H9 (cell line): Measurements from ENCODE around the gene ABCG4. TPM values are rescaled to one million over a fixed set of nuclear protein-coding genes. Genes with fewer than 3 reads are reported as not detected.

Experiments
- DNase-seq: peaks from one replicate; pipeline ENCODE4 v3.0.0-alpha.2; 2017
- H2AFZ ChIP-seq: one replicate; pipeline ENCODE4 v1.6.1; 2013; ENCODE audit warnings: mild to moderate bottlenecking, low read length, control low read depth, moderate library complexity
- H2AK5ac ChIP-seq: 2 replicates; pipeline ENCODE4 v1.6.1; 2013; ENCODE audit warnings: low read length, control low read depth, mixed read lengths; ENCODE audit not compliant: insufficient read length
- H2BK120ac ChIP-seq: one replicate; pipeline ENCODE4 v1.6.1; 2013; ENCODE audit warnings: low read depth, mild to moderate bottlenecking, low read length, control low read depth, inconsistent platforms; ENCODE audit not compliant: poor library complexity, severe bottlenecking
- H2BK12ac ChIP-seq: 2 replicates; pipeline ENCODE4 v1.6.1; 2013; ENCODE audit warnings: low read length, control low read depth, mixed read lengths, low read depth; ENCODE audit not compliant: insufficient read length
- H2BK15ac ChIP-seq: 2 replicates; pipeline ENCODE4 v1.6.1; 2013; ENCODE audit warnings: low read depth, low read length, control low read depth
- H2BK20ac ChIP-seq: one replicate; pipeline ENCODE4 v1.6.1; 2013; ENCODE audit warnings: low read depth, mild to moderate bottlenecking, low read length, control low read depth, inconsistent platforms; ENCODE audit not compliant: poor library complexity, severe bottlenecking
- H2BK5ac ChIP-seq: 2 replicates; pipeline ENCODE4 v1.6.1; 2013; ENCODE audit warnings: low read length, control low read depth, mixed read lengths; ENCODE audit not compliant: insufficient read length
- H3K14ac ChIP-seq: 2 replicates; pipeline ENCODE4 v1.6.1; 2013; ENCODE audit warnings: low read length, control low read depth; ENCODE audit not compliant: insufficient read depth
- H3K18ac ChIP-seq: 2 replicates; pipeline ENCODE4 v1.6.1; 2013; ENCODE audit warnings: low read depth, mild to moderate bottlenecking, mixed read lengths, low read length, control low read depth; ENCODE audit not compliant: insufficient read length
- H3K23ac ChIP-seq: 2 replicates; pipeline ENCODE4 v1.6.1; 2013; ENCODE audit warnings: low read length, control low read depth, mixed read lengths, low read depth; ENCODE audit not compliant: insufficient read length
- H3K23me2 ChIP-seq: 2 replicates; pipeline ENCODE4 v1.6.1; 2013; ENCODE audit warnings: low read depth, mild to moderate bottlenecking, mixed read lengths, low read length, control low read depth; ENCODE audit not compliant: insufficient read length, poor library complexity, severe bottlenecking
- H3K27ac ChIP-seq: 2 replicates; pipeline ENCODE4 v1.5.1; 2013; ENCODE audit warnings: low read length, control low read depth, mixed read lengths, low read depth; ENCODE audit not compliant: insufficient read length
- H3K27me3 ChIP-seq: 2 replicates; pipeline ENCODE4 v1.6.1; 2013; ENCODE audit warnings: low read length, control low read depth, inconsistent platforms; ENCODE audit not compliant: insufficient read depth
- H3K4ac ChIP-seq: 2 replicates; pipeline ENCODE4 v1.6.1; 2013; ENCODE audit warnings: low read depth, mild to moderate bottlenecking, control low read depth, inconsistent platforms, low read length, moderate library complexity
- H3K4me1 ChIP-seq: 2 replicates; pipeline ENCODE4 v1.6.1; 2013; ENCODE audit warnings: low read length, control low read depth, inconsistent platforms; ENCODE audit not compliant: insufficient read depth
- H3K4me2 ChIP-seq: 2 replicates; pipeline ENCODE4 v1.6.1; 2013; ENCODE audit warnings: low read length, control low read depth, mixed read lengths; ENCODE audit not compliant: insufficient read length, insufficient read depth
- H3K56ac ChIP-seq: 2 replicates; pipeline ENCODE4 v1.6.1; 2013; ENCODE audit warnings: low read depth, mild to moderate bottlenecking, mixed read lengths, low read length, control low read depth; ENCODE audit not compliant: insufficient read length
- H3K79me1 ChIP-seq: 2 replicates; pipeline ENCODE4 v1.6.1; 2013; ENCODE audit warnings: low read depth, mild to moderate bottlenecking, moderate library complexity, low read length, control low read depth, inconsistent platforms; ENCODE audit not compliant: insufficient read depth, poor library complexity, severe bottlenecking
- H3K79me2 ChIP-seq: 2 replicates; pipeline ENCODE4 v1.6.1; 2013; ENCODE audit warnings: low read length, control low read depth, inconsistent platforms; ENCODE audit not compliant: insufficient read depth
- H3K9ac ChIP-seq: 2 replicates; pipeline ENCODE4 v1.6.1; 2013; ENCODE audit warnings: low read length, control low read depth, mixed read lengths; ENCODE audit not compliant: insufficient read length; ENCODE audit errors: extremely low read depth
- H3K9me3 ChIP-seq: one replicate; pipeline ENCODE4 v1.6.1; 2013; ENCODE audit warnings: low read depth, low read length, inconsistent platforms; ENCODE audit not compliant: control insufficient read depth
- H3T11ph ChIP-seq: one replicate; pipeline ENCODE4 v1.6.1; 2013; ENCODE audit warnings: mild to moderate bottlenecking, low read length, control low read depth, inconsistent platforms
- H4K20me1 ChIP-seq: one replicate; pipeline ENCODE4 v1.6.1; 2013; ENCODE audit not compliant: control insufficient read depth, insufficient read length, insufficient read depth
- H4K5ac ChIP-seq: 2 replicates; pipeline ENCODE4 v1.6.1; 2013; ENCODE audit warnings: low read depth, mild to moderate bottlenecking, mixed read lengths, low read length, control low read depth; ENCODE audit not compliant: insufficient read length
- H4K8ac ChIP-seq: replicated peaks from 2 replicates; pipeline ENCODE4 v1.6.1; 2013; ENCODE audit warnings: low read length, control low read depth, mixed read lengths, low read depth; ENCODE audit not compliant: insufficient read length
- H4K91ac ChIP-seq: 2 replicates; pipeline ENCODE4 v1.6.1; 2013; ENCODE audit warnings: low read depth, mild to moderate bottlenecking, moderate library complexity, mixed read lengths, low read length, control low read depth; ENCODE audit not compliant: insufficient read length
- H3K27ac Mint-ChIP-seq, 3 experiments: 2 replicates in 2 of 3; 3 replicates in 1 of 3; pipeline ENCODE4 v1.8.0; 2020 to 2021; ENCODE audit warnings: mixed read lengths in 3 of 3, mild to moderate bottlenecking in 1 of 3, moderate library complexity in 1 of 3
- H3K27me3 Mint-ChIP-seq: 2 replicates; pipeline ENCODE4 v1.8.0; 2021; ENCODE audit warnings: low read depth, mild to moderate bottlenecking, moderate library complexity, mixed read lengths
- H3K36me3 Mint-ChIP-seq, 3 experiments: 2 replicates in 2 of 3; 3 replicates in 1 of 3; pipeline ENCODE4 v1.8.0; 2020 to 2021; ENCODE audit warnings: low read depth in 3 of 3, mixed read lengths in 3 of 3; ENCODE audit not compliant: insufficient read depth in 1 of 3
- H3K4me1 Mint-ChIP-seq, 2 experiments: 2 replicates each; pipeline ENCODE4 v1.8.0; 2020; ENCODE audit warnings: mixed read lengths in 2 of 2
- H3K4me3 Mint-ChIP-seq, 2 experiments: 2 replicates in 1 of 2; 3 replicates in 1 of 2; pipeline ENCODE4 v1.8.0; 2020 to 2021; ENCODE audit warnings: mild to moderate bottlenecking in 2 of 2, mixed read lengths in 2 of 2, moderate library complexity in 1 of 2
- H3K9me3 Mint-ChIP-seq, 2 experiments: 2 replicates in 1 of 2; 3 replicates in 1 of 2; pipeline ENCODE4 v1.8.0; 2020; ENCODE audit warnings: mild to moderate bottlenecking in 2 of 2, mixed read lengths in 2 of 2, moderate library complexity in 1 of 2
- WGBS: extraction: QIAGEN DNeasy Blood & Tissue Kit; methylation state at CpG from one replicate; pipeline ENCODE4 v1.1.7; 2013; ENCODE audit warnings: missing lambda C conversion rate, low lambda C conversion rate, mixed read lengths; ENCODE audit not compliant: insufficient read length; ENCODE audit errors: extremely low coverage; 5-methylcytosine and 5-hydroxymethylcytosine counted together
- total RNA-seq: library from RNA; stranded (reverse); gene quantifications from 2 replicates; pipeline ENCODE4 v1.2.1, GENCODE V29; 2021
- TF ChIP-seq, protein P1 (sequence below): fragments of 200-600 bp; sonication (generic); conservative IDR thresholded peaks from 3 replicates; pipeline ENCODE4 v1.8.0; 2021; ENCODE audit warnings: antibody characterized with exemption, mild to moderate bottlenecking

ABCG4 gene
- total RNA-seq, 1 experiment from 2014 or later: 1.2 TPM

DNA sequence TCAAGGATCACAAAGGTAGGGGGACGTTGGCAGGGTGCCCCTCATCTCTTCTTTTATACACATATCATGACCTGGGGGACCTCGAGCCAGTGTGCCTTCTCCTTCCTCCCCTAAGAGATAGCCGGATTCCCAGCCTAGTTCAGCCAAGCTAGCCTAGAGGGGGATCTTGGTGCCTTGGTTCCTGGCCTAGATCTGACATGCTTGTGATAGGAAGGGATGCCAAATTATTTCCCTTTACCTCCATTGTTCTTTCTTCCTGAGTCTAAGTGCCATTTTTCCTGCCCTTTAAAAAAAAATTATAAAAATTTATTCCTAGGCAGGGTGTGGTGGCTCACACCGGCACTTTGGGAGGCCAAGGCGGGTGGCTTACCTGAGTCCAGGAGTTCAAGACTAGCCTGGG is 34.5 kb upstream of the ABCG4 start:
- H3K4me3 Mint-ChIP-seq: no peak overlapping the region
- Histone ChIP-seq H2AK5ac (no peak overlapping the region), H3K23me2 (no peaks in the 10 kb centered on the region), H3T11ph (no peak overlapping the region), H3K9ac (no peak overlapping the region), H3K27ac (no peak overlapping the region), H3K4me1 (no peaks in the 10 kb centered on the region), H3K18ac (no peak overlapping the region), H3K4me2 (no peak overlapping the region), H3K23ac (no peak overlapping the region), H3K14ac (no peak overlapping the region), H4K91ac (no peak overlapping the region), H4K8ac (no peak overlapping the region), H3K79me2 (no peaks in the 10 kb centered on the region), H2BK120ac (no peak overlapping the region), H4K5ac (no peak overlapping the region), H3K27me3 (no peaks in the 10 kb centered on the region), H3K9me3 (no peaks in the 10 kb centered on the region), H4K20me1 (no peaks in the 10 kb centered on the region), H3K4ac (no peak overlapping the region), H2BK20ac (no peak overlapping the region), H2BK12ac (no peak overlapping the region), H3K56ac (no peak overlapping the region), H2BK15ac (no peak overlapping the region), H2AFZ (no peak overlapping the region), H3K79me1 (no peaks in the 10 kb centered on the region), H2BK5ac (no peak overlapping the region)
- WGBS: no CpG with 5 or more reads among the region's 5 CpGs
- TF ChIP-seq, protein P1, sequence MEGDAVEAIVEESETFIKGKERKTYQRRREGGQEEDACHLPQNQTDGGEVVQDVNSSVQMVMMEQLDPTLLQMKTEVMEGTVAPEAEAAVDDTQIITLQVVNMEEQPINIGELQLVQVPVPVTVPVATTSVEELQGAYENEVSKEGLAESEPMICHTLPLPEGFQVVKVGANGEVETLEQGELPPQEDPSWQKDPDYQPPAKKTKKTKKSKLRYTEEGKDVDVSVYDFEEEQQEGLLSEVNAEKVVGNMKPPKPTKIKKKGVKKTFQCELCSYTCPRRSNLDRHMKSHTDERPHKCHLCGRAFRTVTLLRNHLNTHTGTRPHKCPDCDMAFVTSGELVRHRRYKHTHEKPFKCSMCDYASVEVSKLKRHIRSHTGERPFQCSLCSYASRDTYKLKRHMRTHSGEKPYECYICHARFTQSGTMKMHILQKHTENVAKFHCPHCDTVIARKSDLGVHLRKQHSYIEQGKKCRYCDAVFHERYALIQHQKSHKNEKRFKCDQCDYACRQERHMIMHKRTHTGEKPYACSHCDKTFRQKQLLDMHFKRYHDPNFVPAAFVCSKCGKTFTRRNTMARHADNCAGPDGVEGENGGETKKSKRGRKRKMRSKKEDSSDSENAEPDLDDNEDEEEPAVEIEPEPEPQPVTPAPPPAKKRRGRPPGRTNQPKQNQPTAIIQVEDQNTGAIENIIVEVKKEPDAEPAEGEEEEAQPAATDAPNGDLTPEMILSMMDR: no peak
- DNase-seq: no peak
- no peak overlapping the region for H3K27ac Mint-ChIP-seq
- H3K27me3 Mint-ChIP-seq: no peaks in the 10 kb centered on the region
- no peaks in the 10 kb centered on the region; a peak in 1 of 5 replicates for H3K9me3 Mint-ChIP-seq
- H3K4me1 Mint-ChIP-seq: peaks cover 8 to 22% of the 10 kb centered on the region in 2 experiments
- no peaks in the 10 kb centered on the region; a peak in 2 of 7 replicates for H3K36me3 Mint-ChIP-seq
